GM13976 (cell line): ENCODE measurements around the gene AHCYL1.

Source experiments
- DNase-seq: peaks from one replicate; pipeline ENCODE4 v3.0.0; 2012; ENCODE audit warnings: low spot score
- CTCF ChIP-seq: IDR thresholded peaks from 2 replicates; pipeline ENCODE4 v1.5.1; 2012; ENCODE audit warnings: borderline replicate concordance, mild to moderate bottlenecking; ENCODE audit not compliant: insufficient read depth; ENCODE audit errors: extremely low read depth, missing control alignments, control extremely low read depth
- in situ Hi-C: fragments of 300-500 bp; cut with MboI; formaldehyde crosslinking; loops from one replicate; pipeline ENCODE4 v1.12.0; 2022; ENCODE audit warnings: low sequenced_read_pairs, mixed read lengths, inconsistent platforms; ENCODE audit not compliant: unreplicated experiment

Gene AHCYL1

GRCh38 chr1:110060034-110060661 is 75.6 kb downstream of the AHCYL1 start:
- in situ Hi-C loops, result no loop called here
- peak; percentile 84 for DNase-seq
- peak; percentile 88 for TF ChIP-seq CTCF

- in situ Hi-C loops, result no loop called here
- TF ChIP-seq CTCF, result no peak
- DNase-seq, result no peak
Measured at GRCh38 chr1:110060662-110061060, 76.1 kb downstream of the AHCYL1 start.

- DNase-seq, result no peak
- TF ChIP-seq CTCF, result no peak
- in situ Hi-C loops, result no loop called here
Measured at GRCh38 chr1:110061341-110061740, 76.8 kb downstream of the AHCYL1 start.

GRCh38 chr1:110062612-110063011 is 78.0 kb downstream of the AHCYL1 start:
- no peak for TF ChIP-seq CTCF
- DNase-seq, result no peak
- in situ Hi-C loops, result no loop called here

- DNase-seq, result no peak
- in situ Hi-C loops, result no loop called here
- TF ChIP-seq CTCF, result no peak
Measured at GRCh38 chr1:110063781-110064180, 79.2 kb downstream of the AHCYL1 start.

- no peak for DNase-seq
- TF ChIP-seq CTCF, result no peak
- in situ Hi-C loops, result no loop called here
Measured at GRCh38 chr1:110064576-110065337, 80.2 kb downstream of the AHCYL1 start.
